K562 (cell line): ENCODE measurements around the gene MRPL10.

Experiments used
- EP300 ChIP-seq: IDR thresholded peaks from 2 replicates; pipeline ENCODE4 v1.6.1; 2012; ENCODE audit warnings: low read length, improper control_type of control experiment
- FOS ChIP-seq: IDR thresholded peaks from 3 replicates; pipeline ENCODE4 v1.6.1; 2011; ENCODE audit not compliant: insufficient read length; ENCODE audit errors: extremely low read depth
- HCFC1 ChIP-seq: IDR thresholded peaks from 2 replicates; pipeline ENCODE4 v1.6.1; 2012; ENCODE audit warnings: low read depth, low read length, improper control_type of control experiment
- MXI1 ChIP-seq: IDR thresholded peaks from 2 replicates; pipeline ENCODE4 v1.6.1; 2011; ENCODE audit warnings: low read depth, mild to moderate bottlenecking, improper control_type of control experiment, low read length
- POLR2A ChIP-seq: fragments of 450-650 bp; conservative IDR thresholded peaks from 2 replicates; pipeline ENCODE4 v1.6.1; 2016
- SP1 ChIP-seq: sonication (generic); formaldehyde crosslinking; IDR thresholded peaks from 2 replicates; pipeline ENCODE4 v1.8.1; 2022; ENCODE audit warnings: mild to moderate bottlenecking, missing genetic modification reagents
- SREBF2 ChIP-seq: sonication (generic); formaldehyde crosslinking; IDR thresholded peaks from 2 replicates; pipeline ENCODE4 v1.4.0; 2020; ENCODE audit warnings: mild to moderate bottlenecking, missing genetic modification reagents
- TAF1 ChIP-seq: IDR thresholded peaks from 2 replicates; pipeline ENCODE4 v1.6.1; 2011; ENCODE audit warnings: mild to moderate bottlenecking, low read length, moderate library complexity; ENCODE audit not compliant: insufficient read depth, control insufficient read depth, severe bottlenecking; ENCODE audit errors: extremely low read depth
- TCF7L2 ChIP-seq: fragments of 150-350 bp; IDR thresholded peaks from 2 replicates; pipeline ENCODE4 v1.6.1; 2016; ENCODE audit warnings: low read depth, mild to moderate bottlenecking, low read length, moderate library complexity
- TRIM24 ChIP-seq, 2 experiments: fragments of 450-650 bp; IDR thresholded peaks; 2 replicates each; pipeline ENCODE4 v1.6.1; 2016
- WHSC1 ChIP-seq: IDR thresholded peaks from one replicate; pipeline ENCODE4 v1.6.1; 2012; ENCODE audit warnings: low read length, control low read depth, inconsistent platforms
- TF ChIP-seq, protein P1 (sequence below): fragments of 200-600 bp; sonication (generic); IDR thresholded peaks from one replicate; pipeline ENCODE4 v1.6.1; 2012; ENCODE audit warnings: mild to moderate bottlenecking, low read depth, low read length, inconsistent platforms
- TF ChIP-seq, protein P2 (sequence below), 2 experiments: fragments of 450-650 bp; formaldehyde crosslinking in 1 of 2; IDR thresholded peaks; 2 replicates each; pipeline versions ENCODE4 v1.4.0 to v1.6.1; 2014 to 2020; ENCODE audit warnings: mild to moderate bottlenecking in 2 of 2, borderline replicate concordance in 1 of 2, low read depth in 1 of 2

DNA sequence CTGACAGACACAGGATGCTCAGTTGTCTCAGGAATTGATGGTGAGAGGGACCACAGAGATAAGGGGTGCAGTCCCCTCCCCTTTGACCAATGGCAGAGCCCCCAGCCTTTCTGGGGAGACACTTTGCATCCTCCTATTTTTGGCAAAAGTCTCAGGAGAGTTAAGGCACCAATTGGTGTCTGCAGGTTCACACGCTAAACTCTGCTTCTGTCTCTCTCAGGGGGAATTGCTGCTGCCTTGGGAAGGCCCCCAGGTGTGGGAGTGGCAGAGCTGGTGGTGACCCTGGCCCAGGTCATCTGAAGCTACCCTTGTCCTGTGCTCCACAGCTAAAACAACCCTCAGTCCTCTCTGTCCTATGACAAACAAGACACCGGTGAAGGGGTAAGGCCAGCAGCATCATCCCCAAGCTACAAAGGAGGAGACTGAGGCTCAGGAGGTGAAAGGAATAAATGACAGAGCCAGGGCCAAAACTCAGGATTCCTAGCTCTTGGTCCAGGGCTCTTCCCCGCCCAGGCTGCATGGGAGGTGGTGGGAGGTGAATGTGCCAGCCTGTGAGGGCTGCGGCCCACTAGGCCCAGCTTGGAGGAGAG, 30.1 kb downstream of the MRPL10 start:
- TF ChIP-seq SREBF2 (CRISPR knock-in tag) (no peak), TCF7L2 (no peak), POLR2A (no peak), WHSC1 (no peak), MXI1 (no peak), EP300 (no peak), FOS (no peak), TRIM24 (IDR thresholded peaks at IDR 0.05) (no peak), HCFC1 (no peak), TAF1 (no peak), SP1 (CRISPR knock-in tag) (no peak)
- TF ChIP-seq, protein P1, sequence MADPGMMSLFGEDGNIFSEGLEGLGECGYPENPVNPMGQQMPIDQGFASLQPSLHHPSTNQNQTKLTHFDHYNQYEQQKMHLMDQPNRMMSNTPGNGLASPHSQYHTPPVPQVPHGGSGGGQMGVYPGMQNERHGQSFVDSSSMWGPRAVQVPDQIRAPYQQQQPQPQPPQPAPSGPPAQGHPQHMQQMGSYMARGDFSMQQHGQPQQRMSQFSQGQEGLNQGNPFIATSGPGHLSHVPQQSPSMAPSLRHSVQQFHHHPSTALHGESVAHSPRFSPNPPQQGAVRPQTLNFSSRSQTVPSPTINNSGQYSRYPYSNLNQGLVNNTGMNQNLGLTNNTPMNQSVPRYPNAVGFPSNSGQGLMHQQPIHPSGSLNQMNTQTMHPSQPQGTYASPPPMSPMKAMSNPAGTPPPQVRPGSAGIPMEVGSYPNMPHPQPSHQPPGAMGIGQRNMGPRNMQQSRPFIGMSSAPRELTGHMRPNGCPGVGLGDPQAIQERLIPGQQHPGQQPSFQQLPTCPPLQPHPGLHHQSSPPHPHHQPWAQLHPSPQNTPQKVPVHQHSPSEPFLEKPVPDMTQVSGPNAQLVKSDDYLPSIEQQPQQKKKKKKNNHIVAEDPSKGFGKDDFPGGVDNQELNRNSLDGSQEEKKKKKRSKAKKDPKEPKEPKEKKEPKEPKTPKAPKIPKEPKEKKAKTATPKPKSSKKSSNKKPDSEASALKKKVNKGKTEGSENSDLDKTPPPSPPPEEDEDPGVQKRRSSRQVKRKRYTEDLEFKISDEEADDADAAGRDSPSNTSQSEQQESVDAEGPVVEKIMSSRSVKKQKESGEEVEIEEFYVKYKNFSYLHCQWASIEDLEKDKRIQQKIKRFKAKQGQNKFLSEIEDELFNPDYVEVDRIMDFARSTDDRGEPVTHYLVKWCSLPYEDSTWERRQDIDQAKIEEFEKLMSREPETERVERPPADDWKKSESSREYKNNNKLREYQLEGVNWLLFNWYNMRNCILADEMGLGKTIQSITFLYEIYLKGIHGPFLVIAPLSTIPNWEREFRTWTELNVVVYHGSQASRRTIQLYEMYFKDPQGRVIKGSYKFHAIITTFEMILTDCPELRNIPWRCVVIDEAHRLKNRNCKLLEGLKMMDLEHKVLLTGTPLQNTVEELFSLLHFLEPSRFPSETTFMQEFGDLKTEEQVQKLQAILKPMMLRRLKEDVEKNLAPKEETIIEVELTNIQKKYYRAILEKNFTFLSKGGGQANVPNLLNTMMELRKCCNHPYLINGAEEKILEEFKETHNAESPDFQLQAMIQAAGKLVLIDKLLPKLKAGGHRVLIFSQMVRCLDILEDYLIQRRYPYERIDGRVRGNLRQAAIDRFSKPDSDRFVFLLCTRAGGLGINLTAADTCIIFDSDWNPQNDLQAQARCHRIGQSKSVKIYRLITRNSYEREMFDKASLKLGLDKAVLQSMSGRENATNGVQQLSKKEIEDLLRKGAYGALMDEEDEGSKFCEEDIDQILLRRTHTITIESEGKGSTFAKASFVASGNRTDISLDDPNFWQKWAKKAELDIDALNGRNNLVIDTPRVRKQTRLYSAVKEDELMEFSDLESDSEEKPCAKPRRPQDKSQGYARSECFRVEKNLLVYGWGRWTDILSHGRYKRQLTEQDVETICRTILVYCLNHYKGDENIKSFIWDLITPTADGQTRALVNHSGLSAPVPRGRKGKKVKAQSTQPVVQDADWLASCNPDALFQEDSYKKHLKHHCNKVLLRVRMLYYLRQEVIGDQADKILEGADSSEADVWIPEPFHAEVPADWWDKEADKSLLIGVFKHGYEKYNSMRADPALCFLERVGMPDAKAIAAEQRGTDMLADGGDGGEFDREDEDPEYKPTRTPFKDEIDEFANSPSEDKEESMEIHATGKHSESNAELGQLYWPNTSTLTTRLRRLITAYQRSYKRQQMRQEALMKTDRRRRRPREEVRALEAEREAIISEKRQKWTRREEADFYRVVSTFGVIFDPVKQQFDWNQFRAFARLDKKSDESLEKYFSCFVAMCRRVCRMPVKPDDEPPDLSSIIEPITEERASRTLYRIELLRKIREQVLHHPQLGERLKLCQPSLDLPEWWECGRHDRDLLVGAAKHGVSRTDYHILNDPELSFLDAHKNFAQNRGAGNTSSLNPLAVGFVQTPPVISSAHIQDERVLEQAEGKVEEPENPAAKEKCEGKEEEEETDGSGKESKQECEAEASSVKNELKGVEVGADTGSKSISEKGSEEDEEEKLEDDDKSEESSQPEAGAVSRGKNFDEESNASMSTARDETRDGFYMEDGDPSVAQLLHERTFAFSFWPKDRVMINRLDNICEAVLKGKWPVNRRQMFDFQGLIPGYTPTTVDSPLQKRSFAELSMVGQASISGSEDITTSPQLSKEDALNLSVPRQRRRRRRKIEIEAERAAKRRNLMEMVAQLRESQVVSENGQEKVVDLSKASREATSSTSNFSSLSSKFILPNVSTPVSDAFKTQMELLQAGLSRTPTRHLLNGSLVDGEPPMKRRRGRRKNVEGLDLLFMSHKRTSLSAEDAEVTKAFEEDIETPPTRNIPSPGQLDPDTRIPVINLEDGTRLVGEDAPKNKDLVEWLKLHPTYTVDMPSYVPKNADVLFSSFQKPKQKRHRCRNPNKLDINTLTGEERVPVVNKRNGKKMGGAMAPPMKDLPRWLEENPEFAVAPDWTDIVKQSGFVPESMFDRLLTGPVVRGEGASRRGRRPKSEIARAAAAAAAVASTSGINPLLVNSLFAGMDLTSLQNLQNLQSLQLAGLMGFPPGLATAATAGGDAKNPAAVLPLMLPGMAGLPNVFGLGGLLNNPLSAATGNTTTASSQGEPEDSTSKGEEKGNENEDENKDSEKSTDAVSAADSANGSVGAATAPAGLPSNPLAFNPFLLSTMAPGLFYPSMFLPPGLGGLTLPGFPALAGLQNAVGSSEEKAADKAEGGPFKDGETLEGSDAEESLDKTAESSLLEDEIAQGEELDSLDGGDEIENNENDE: no peak
- TF ChIP-seq, protein P2, sequence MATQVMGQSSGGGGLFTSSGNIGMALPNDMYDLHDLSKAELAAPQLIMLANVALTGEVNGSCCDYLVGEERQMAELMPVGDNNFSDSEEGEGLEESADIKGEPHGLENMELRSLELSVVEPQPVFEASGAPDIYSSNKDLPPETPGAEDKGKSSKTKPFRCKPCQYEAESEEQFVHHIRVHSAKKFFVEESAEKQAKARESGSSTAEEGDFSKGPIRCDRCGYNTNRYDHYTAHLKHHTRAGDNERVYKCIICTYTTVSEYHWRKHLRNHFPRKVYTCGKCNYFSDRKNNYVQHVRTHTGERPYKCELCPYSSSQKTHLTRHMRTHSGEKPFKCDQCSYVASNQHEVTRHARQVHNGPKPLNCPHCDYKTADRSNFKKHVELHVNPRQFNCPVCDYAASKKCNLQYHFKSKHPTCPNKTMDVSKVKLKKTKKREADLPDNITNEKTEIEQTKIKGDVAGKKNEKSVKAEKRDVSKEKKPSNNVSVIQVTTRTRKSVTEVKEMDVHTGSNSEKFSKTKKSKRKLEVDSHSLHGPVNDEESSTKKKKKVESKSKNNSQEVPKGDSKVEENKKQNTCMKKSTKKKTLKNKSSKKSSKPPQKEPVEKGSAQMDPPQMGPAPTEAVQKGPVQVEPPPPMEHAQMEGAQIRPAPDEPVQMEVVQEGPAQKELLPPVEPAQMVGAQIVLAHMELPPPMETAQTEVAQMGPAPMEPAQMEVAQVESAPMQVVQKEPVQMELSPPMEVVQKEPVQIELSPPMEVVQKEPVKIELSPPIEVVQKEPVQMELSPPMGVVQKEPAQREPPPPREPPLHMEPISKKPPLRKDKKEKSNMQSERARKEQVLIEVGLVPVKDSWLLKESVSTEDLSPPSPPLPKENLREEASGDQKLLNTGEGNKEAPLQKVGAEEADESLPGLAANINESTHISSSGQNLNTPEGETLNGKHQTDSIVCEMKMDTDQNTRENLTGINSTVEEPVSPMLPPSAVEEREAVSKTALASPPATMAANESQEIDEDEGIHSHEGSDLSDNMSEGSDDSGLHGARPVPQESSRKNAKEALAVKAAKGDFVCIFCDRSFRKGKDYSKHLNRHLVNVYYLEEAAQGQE (IDR thresholded peaks at IDR 0.05; ENCODE audit: borderline replicate concordance): no peak
- TF ChIP-seq, protein P2 (CRISPR knock-in tag; IDR thresholded peaks at IDR 0.05; ENCODE audit: low read depth): no peak
